IMR-90 (cell line): ENCODE data around the gene EEF1B2. TPM values are rescaled to one million over a fixed set of nuclear protein-coding genes. Genes with fewer than 3 reads are reported as not detected.
"Not testable (repeated sequence)": the region's sequence is repeated elsewhere in the genome, so short reads cannot be mapped to it uniquely, and the experiment has no call there.

Experiments
- ATAC-seq: fragments of 200-7000 bp; cut with Tn5 transposase; 2 replicates; pipeline ENCODE4 v1.9.1; 2020; ENCODE audit warnings: low read depth, mild to moderate bottlenecking, moderate library complexity
- BruUV-seq: library from RNA; stranded (reverse); fragments of 400-500 nt; replicated peaks from 2 replicates; lab custom pipeline; 2021; lab: Mats Ljungman, UMichigan
- CTCF ChIA-PET: fragments of 300-600 bp; formaldehyde crosslinking; extraction: SDS; loops from one replicate; lab custom pipeline; 2021; ENCODE audit warnings: antibody characterized with exemption; lab: Yijun Ruan, JAX
- POLR2A ChIA-PET: fragments of 300-600 bp; sonication (Branson Sonifier 250); formaldehyde crosslinking; loops from one replicate; lab custom pipeline; 2022; ENCODE audit warnings: antibody characterized with exemption; ENCODE audit not compliant: unreplicated experiment; lab: Charles Lee
- DNase-seq: peaks from one replicate; pipeline ENCODE4 v3.0.0; 2013
- H2AFZ ChIP-seq: replicated peaks from 2 replicates; pipeline ENCODE3; 2013; ENCODE audit warnings: low read length, mild to moderate bottlenecking; ENCODE audit not compliant: poor library complexity
- H2AK5ac ChIP-seq: 2 replicates; pipeline ENCODE4 v1.6.1; 2013; ENCODE audit warnings: low read depth, low read length, inconsistent platforms
- H2AK9ac ChIP-seq: replicated peaks from 2 replicates; pipeline ENCODE3; 2013; ENCODE audit warnings: mild to moderate bottlenecking, low read depth, low read length, moderate library complexity; ENCODE audit not compliant: poor library complexity
- H2BK120ac ChIP-seq: 2 replicates; pipeline ENCODE4 v1.6.1; 2013; ENCODE audit warnings: low read depth, low read length, inconsistent platforms
- H2BK15ac ChIP-seq: 3 replicates; pipeline ENCODE4 v1.6.1; 2013; ENCODE audit warnings: low read depth, low read length, inconsistent platforms
- H2BK20ac ChIP-seq: 2 replicates; pipeline ENCODE4 v1.6.1; 2013; ENCODE audit warnings: low read depth, mild to moderate bottlenecking, inconsistent platforms, low read length, moderate library complexity
- H2BK5ac ChIP-seq: 2 replicates; pipeline ENCODE4 v1.6.1; 2013; ENCODE audit warnings: mild to moderate bottlenecking, low read depth, low read length, inconsistent platforms; ENCODE audit not compliant: poor library complexity, severe bottlenecking
- H3K14ac ChIP-seq: replicated peaks from 2 replicates; pipeline ENCODE4 v1.6.1; 2013; ENCODE audit warnings: low read depth, low read length, inconsistent platforms
- H3K18ac ChIP-seq: 2 replicates; pipeline ENCODE4 v1.6.1; 2013; ENCODE audit warnings: low read depth, low read length, control low read depth
- H3K23ac ChIP-seq: 2 replicates; pipeline ENCODE4 v1.6.1; 2013; ENCODE audit warnings: low read depth, low read length, inconsistent platforms
- H3K27ac ChIP-seq: 2 replicates; pipeline ENCODE4 v1.5.1; 2013; ENCODE audit warnings: mild to moderate bottlenecking, control low read depth, low read length; ENCODE audit not compliant: insufficient read depth
- H3K27me3 ChIP-seq: 2 replicates; pipeline ENCODE4 v1.6.1; 2013; ENCODE audit warnings: low read length; ENCODE audit not compliant: control insufficient read depth, insufficient read depth
- H3K36me3 ChIP-seq: 2 replicates; pipeline ENCODE4 v1.6.1; 2013; ENCODE audit warnings: low read length, mixed read lengths; ENCODE audit not compliant: control insufficient read depth, insufficient read depth
- H3K4ac ChIP-seq: 2 replicates; pipeline ENCODE4 v1.6.1; 2013; ENCODE audit warnings: low read depth, low read length, inconsistent platforms
- H3K4me1 ChIP-seq: 2 replicates; pipeline ENCODE4 v1.6.1; 2013; ENCODE audit warnings: low read length, mixed read lengths; ENCODE audit not compliant: control insufficient read depth, insufficient read depth
- H3K4me2 ChIP-seq: 2 replicates; pipeline ENCODE4 v1.6.1; 2013; ENCODE audit warnings: low read depth, mild to moderate bottlenecking, control low read depth, low read length, moderate library complexity
- H3K4me3 ChIP-seq: 2 replicates; pipeline ENCODE4 v1.5.1; 2013; ENCODE audit warnings: low read depth, mild to moderate bottlenecking, control low read depth, low read length, moderate library complexity; ENCODE audit not compliant: insufficient read depth
- H3K56ac ChIP-seq: 2 replicates; pipeline ENCODE4 v1.6.1; 2013; ENCODE audit warnings: low read length, inconsistent platforms; ENCODE audit not compliant: insufficient read depth; ENCODE audit errors: extremely low read depth
- H3K79me1 ChIP-seq, 2 experiments: 2 replicates each; pipeline ENCODE4 v1.6.1; 2013; ENCODE audit warnings: low read length in 2 of 2, inconsistent platforms in 1 of 2, low read depth in 1 of 2
- H3K9ac ChIP-seq: 2 replicates; pipeline ENCODE4 v1.6.1; 2013; ENCODE audit warnings: low read depth, low read length, control low read depth
- H3K9me1 ChIP-seq: 2 replicates; pipeline ENCODE4 v1.6.1; 2013; ENCODE audit warnings: low read length, inconsistent platforms; ENCODE audit not compliant: insufficient read depth
- H3K9me3 ChIP-seq: 2 replicates; pipeline ENCODE4 v1.6.1; 2013; ENCODE audit warnings: low read length; ENCODE audit not compliant: control insufficient read depth, insufficient read depth
- H4K20me1 ChIP-seq: 2 replicates; pipeline ENCODE4 v1.6.1; 2013; ENCODE audit warnings: low read length, inconsistent platforms; ENCODE audit not compliant: insufficient read depth
- H4K5ac ChIP-seq: 2 replicates; pipeline ENCODE4 v1.6.1; 2013; ENCODE audit warnings: mild to moderate bottlenecking, low read depth, low read length, control low read depth
- H4K8ac ChIP-seq, 2 experiments: 2 replicates each; pipeline ENCODE4 v1.6.1; 2013; ENCODE audit warnings: low read depth in 2 of 2, low read length in 2 of 2, control low read depth in 1 of 2, inconsistent platforms in 1 of 2
- H4K91ac ChIP-seq: 2 replicates; pipeline ENCODE4 v1.6.1; 2013; ENCODE audit warnings: low read depth, low read length, inconsistent platforms; ENCODE audit not compliant: insufficient read depth
- BHLHE40 ChIP-seq: fragments of 150-350 bp; IDR thresholded peaks from 2 replicates; pipeline ENCODE4 v1.6.1; 2016; ENCODE audit warnings: mild to moderate bottlenecking, low read depth, low read length
- RCOR1 ChIP-seq: IDR thresholded peaks from 2 replicates; pipeline ENCODE4 v1.6.1; 2012; ENCODE audit warnings: mild to moderate bottlenecking, low read length, improper control_type of control experiment; ENCODE audit not compliant: insufficient replicate concordance
- WGBS, 2 experiments: methylation state at CpG; one replicate each; pipeline versions ENCODE4 v1.1.5 to v1.1.7; 2013; ENCODE audit warnings: missing lambda C conversion rate in 2 of 2; ENCODE audit not compliant: insufficient read length in 1 of 2; ENCODE audit errors: extremely low coverage in 2 of 2; 5-methylcytosine and 5-hydroxymethylcytosine counted together
- dilution Hi-C: fragments of 300-500 bp; cut with HindIII; formaldehyde crosslinking; loops from one replicate; pipeline ENCODE4 v1.14.3; 2018; ENCODE audit warnings: low sequenced_read_pairs; ENCODE audit not compliant: unreplicated experiment
- in situ Hi-C: fragments of 300-500 bp; cut with MboI; formaldehyde crosslinking; loops from 3 replicates; pipeline ENCODE4 v1.14.3; 2019; ENCODE audit warnings: low sequenced_read_pairs, inconsistent platforms, mixed read lengths
- intact Hi-C: fragments of 100-400 bp; cut with micrococcal nuclease; formaldehyde crosslinking; loops from 2 replicates; pipeline ENCODE4 v1.10.0; 2022
- polyA plus RNA-seq, 3 experiments: library from polyadenylated mRNA; depleted of rRNA; stranded (reverse); fragments of >200 nt; gene quantifications; 2 replicates each; pipeline ENCODE4 v1.2.3, GENCODE V29; 2012; ENCODE audit warnings: low replicate concordance in 1 of 3
- total RNA-seq: library from RNA; depleted of rRNA; stranded (reverse); fragments of >200 nt; gene quantifications from 2 replicates; pipeline ENCODE4 v1.2.3, GENCODE V29; 2012

The EEF1B2 gene
- total and polyA plus RNA-seq, 2 of the 4 experiments (the other 2 are of a cell fraction), result 574 to 751 TPM

- no peak overlapping the region for H3K18ac ChIP-seq
- dilution Hi-C loops, result no loop called here
- no peak overlapping the region for H2BK5ac ChIP-seq
- peaks cover 2% of the 10 kb centered on the region for H3K9me3 ChIP-seq
- no peak overlapping the region for H4K91ac ChIP-seq
- no peak overlapping the region for H3K4me2 ChIP-seq
- H4K8ac ChIP-seq, result no peak overlapping the region
- H3K79me1 ChIP-seq, result peaks cover 0 to 3% of the 10 kb centered on the region in 2 experiments; a peak in 1 of 4 replicates
- no peak overlapping the region for H4K5ac ChIP-seq
- H2AFZ ChIP-seq, result no peak overlapping the region
- no peak overlapping the region for H2BK120ac ChIP-seq
- H3K27me3 ChIP-seq, result no peaks in the 10 kb centered on the region
- TF ChIP-seq BHLHE40 (no peak), RCOR1 (no peak)
- no peak overlapping the region for H2BK15ac ChIP-seq
- ChIA-PET POLR2A (no interaction called here), CTCF (interaction anchor here (0.8 kb wide), 1 partner anchor 63 kb away, joined by 3 read pairs; no protein-coding TSS in a partner anchor)
- H4K20me1 ChIP-seq, result no peaks in the 10 kb centered on the region
- no peak for ATAC-seq
- no peak overlapping the region for H2AK5ac ChIP-seq
- no peak overlapping the region for H2AK9ac ChIP-seq
- H3K27ac ChIP-seq, result no peak overlapping the region
- H3K56ac ChIP-seq, result no peak overlapping the region
- no peak for DNase-seq
- H3K9ac ChIP-seq, result no peak overlapping the region
- H3K36me3 ChIP-seq, result peaks cover 15% of the 10 kb centered on the region
- no peaks in the 10 kb centered on the region for H3K9me1 ChIP-seq
- WGBS, 2 experiments, result 98% methylated on average over 10 of the region's 21 CpGs; no CpG with 5 or more reads in 1 of the 2 experiments
- peaks cover 2% of the 10 kb centered on the region for H3K4me1 ChIP-seq
- no peak overlapping the region for H3K14ac ChIP-seq
- intact Hi-C loops, result no loop called here
- in situ Hi-C loops, result no loop called here
- H2BK20ac ChIP-seq, result no peak overlapping the region
- no peak overlapping the region for H3K4me3 ChIP-seq
- H3K23ac ChIP-seq, result no peak overlapping the region
- H3K4ac ChIP-seq, result no peak overlapping the region
- BruUV-seq, result no TSS peak
Measured at GRCh38 chr2:206116278-206116677, 43.4 kb upstream of the EEF1B2 start.

- dilution Hi-C loops, H3K4me3 ChIP-seq, H2AK5ac ChIP-seq, H4K20me1 ChIP-seq, BruUV-seq, H3K56ac ChIP-seq, H4K8ac ChIP-seq, H2BK15ac ChIP-seq, H3K9me1 ChIP-seq, CTCF ChIA-PET, POLR2A ChIA-PET, H3K4me2 ChIP-seq, H3K79me1 ChIP-seq, DNase-seq, H2BK20ac ChIP-seq, H3K27ac ChIP-seq, H3K9me3 ChIP-seq, H2AK9ac ChIP-seq, H2BK5ac ChIP-seq, H3K9ac ChIP-seq, H4K5ac ChIP-seq, H3K27me3 ChIP-seq, ATAC-seq, in situ Hi-C loops, H3K4ac ChIP-seq, intact Hi-C loops, H3K18ac ChIP-seq, H3K4me1 ChIP-seq, H4K91ac ChIP-seq, H2AFZ ChIP-seq, H3K14ac ChIP-seq, H2BK120ac ChIP-seq, H3K23ac ChIP-seq: not testable (repeated sequence)
- WGBS, 2 experiments, result no CpG with 5 or more reads among the region's 3 CpGs
- H3K36me3 ChIP-seq, result peaks cover 39% of the 10 kb centered on the region
Measured at GRCh38 chr2:206122569-206122968, 37.1 kb upstream of the EEF1B2 start.
